ENCODE measurements around the gene IMMP2L. TPM values are rescaled to one million over a fixed set of nuclear protein-coding genes. Genes with fewer than 3 reads are reported as not detected.

Gene IMMP2L
- total RNA-seq, 1 experiment from 2014 or later: 8.8 TPM

DNA sequence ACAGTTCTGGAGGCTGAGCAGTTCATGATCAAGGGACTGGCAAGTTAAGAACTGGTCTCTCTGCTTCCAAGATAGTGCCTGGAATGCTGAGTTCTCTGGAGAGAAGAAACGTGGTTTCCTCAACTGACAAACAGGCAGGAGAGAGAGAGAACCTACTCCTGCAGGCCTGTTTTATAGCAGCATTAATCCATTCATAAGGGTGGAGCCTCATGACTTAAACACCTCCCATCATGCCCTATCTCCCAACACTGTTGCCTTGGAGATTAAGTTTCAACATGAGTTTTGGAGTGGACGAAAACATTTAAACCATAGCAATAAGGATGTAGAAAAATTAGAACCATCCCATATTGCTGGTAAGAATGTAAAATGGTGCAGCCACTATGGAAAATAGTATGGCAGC is 32.3 kb upstream of the IMMP2L start:
- H3K9me3 ChIP-seq (ENCODE audit: control insufficient read depth, insufficient read depth, low read depth, low read length): 0 out of 2 replicates have a peak, but pooled peaks cover 6% of the 10 kb centered on the region
- no peak overlapping the region for H3K27ac ChIP-seq (ENCODE audit: low read length)
- H3K4me3 ChIP-seq (ENCODE audit: low read depth in 2 of 2, low read length in 2 of 2): no peak overlapping the region
- no peak for TF ChIP-seq TCF7L2 (IDR thresholded peaks at IDR 0.05; ENCODE audit: low read depth, low read length)
- TF ChIP-seq POLR2AphosphoS5 (IDR thresholded peaks at IDR 0.05; ENCODE audit: low read depth, low read length): no peak
- no peak for TF ChIP-seq SIN3A (IDR thresholded peaks at IDR 0.05; ENCODE audit: borderline replicate concordance, insufficient read depth, low read depth, low read length)
- TF ChIP-seq, protein P1, sequence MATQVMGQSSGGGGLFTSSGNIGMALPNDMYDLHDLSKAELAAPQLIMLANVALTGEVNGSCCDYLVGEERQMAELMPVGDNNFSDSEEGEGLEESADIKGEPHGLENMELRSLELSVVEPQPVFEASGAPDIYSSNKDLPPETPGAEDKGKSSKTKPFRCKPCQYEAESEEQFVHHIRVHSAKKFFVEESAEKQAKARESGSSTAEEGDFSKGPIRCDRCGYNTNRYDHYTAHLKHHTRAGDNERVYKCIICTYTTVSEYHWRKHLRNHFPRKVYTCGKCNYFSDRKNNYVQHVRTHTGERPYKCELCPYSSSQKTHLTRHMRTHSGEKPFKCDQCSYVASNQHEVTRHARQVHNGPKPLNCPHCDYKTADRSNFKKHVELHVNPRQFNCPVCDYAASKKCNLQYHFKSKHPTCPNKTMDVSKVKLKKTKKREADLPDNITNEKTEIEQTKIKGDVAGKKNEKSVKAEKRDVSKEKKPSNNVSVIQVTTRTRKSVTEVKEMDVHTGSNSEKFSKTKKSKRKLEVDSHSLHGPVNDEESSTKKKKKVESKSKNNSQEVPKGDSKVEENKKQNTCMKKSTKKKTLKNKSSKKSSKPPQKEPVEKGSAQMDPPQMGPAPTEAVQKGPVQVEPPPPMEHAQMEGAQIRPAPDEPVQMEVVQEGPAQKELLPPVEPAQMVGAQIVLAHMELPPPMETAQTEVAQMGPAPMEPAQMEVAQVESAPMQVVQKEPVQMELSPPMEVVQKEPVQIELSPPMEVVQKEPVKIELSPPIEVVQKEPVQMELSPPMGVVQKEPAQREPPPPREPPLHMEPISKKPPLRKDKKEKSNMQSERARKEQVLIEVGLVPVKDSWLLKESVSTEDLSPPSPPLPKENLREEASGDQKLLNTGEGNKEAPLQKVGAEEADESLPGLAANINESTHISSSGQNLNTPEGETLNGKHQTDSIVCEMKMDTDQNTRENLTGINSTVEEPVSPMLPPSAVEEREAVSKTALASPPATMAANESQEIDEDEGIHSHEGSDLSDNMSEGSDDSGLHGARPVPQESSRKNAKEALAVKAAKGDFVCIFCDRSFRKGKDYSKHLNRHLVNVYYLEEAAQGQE (IDR thresholded peaks at IDR 0.05; ENCODE audit: insufficient read depth in 1 of 2, low read depth in 2 of 2, low read length in 1 of 2): no peak
- TF ChIP-seq, protein P2, sequence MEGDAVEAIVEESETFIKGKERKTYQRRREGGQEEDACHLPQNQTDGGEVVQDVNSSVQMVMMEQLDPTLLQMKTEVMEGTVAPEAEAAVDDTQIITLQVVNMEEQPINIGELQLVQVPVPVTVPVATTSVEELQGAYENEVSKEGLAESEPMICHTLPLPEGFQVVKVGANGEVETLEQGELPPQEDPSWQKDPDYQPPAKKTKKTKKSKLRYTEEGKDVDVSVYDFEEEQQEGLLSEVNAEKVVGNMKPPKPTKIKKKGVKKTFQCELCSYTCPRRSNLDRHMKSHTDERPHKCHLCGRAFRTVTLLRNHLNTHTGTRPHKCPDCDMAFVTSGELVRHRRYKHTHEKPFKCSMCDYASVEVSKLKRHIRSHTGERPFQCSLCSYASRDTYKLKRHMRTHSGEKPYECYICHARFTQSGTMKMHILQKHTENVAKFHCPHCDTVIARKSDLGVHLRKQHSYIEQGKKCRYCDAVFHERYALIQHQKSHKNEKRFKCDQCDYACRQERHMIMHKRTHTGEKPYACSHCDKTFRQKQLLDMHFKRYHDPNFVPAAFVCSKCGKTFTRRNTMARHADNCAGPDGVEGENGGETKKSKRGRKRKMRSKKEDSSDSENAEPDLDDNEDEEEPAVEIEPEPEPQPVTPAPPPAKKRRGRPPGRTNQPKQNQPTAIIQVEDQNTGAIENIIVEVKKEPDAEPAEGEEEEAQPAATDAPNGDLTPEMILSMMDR (IDR thresholded peaks at IDR 0.05): no peak
- ATAC-seq (no peak), DNase-seq (ENCODE audit: low read depth, low spot score) (no peak)
- ChIA-PET POLR2A (no interaction called here), CTCF (no interaction called here)
- intact Hi-C loops (cut with micrococcal nuclease; ENCODE audit: unreplicated experiment) (no loop called here), in situ Hi-C loops (cut with HindIII; ENCODE audit: low pct_unique_long_range_greater_than_20kb, low sequenced_read_pairs) (no loop called here)
- H3K36me3 ChIP-seq (ENCODE audit: control insufficient read depth, insufficient read depth, low read length): no peaks in the 10 kb centered on the region
- H3K27me3 ChIP-seq (ENCODE audit: control insufficient read depth, insufficient read depth, low read length): 0 out of 2 replicates have a peak, but pooled peaks cover 2% of the 10 kb centered on the region
- H3K4me1 ChIP-seq (ENCODE audit: control insufficient read depth, insufficient read depth, low read length): no peaks in the 10 kb centered on the region
- BruUV-seq (replicated peaks): no TSS peak

GRCh38 chr7:111593343-111593742 is 31.1 kb upstream of the IMMP2L start:
- no peaks in the 10 kb centered on the region for H3K36me3 ChIP-seq (ENCODE audit: control insufficient read depth, insufficient read depth, low read length)
- 0 out of 2 replicates have a peak, but pooled peaks cover 5% of the 10 kb centered on the region for H3K9me3 ChIP-seq (ENCODE audit: control insufficient read depth, insufficient read depth, low read depth, low read length)
- no TSS peak for BruUV-seq (replicated peaks)
- no peak for TF ChIP-seq SIN3A (IDR thresholded peaks at IDR 0.05; ENCODE audit: borderline replicate concordance, insufficient read depth, low read depth, low read length)
- no peak for ATAC-seq
- in situ Hi-C loops (cut with HindIII; ENCODE audit: low pct_unique_long_range_greater_than_20kb, low sequenced_read_pairs) (no loop called here), intact Hi-C loops (cut with micrococcal nuclease; ENCODE audit: unreplicated experiment) (no loop called here)
- H3K4me3 ChIP-seq (ENCODE audit: low read depth in 2 of 2, low read length in 2 of 2): no peak overlapping the region
- 0 out of 2 replicates have a peak, but pooled peaks cover 2% of the 10 kb centered on the region for H3K27me3 ChIP-seq (ENCODE audit: control insufficient read depth, insufficient read depth, low read length)
- H3K4me1 ChIP-seq (ENCODE audit: control insufficient read depth, insufficient read depth, low read length): no peaks in the 10 kb centered on the region
- ChIA-PET CTCF (no interaction called here), POLR2A (no interaction called here)
- H3K27ac ChIP-seq (ENCODE audit: low read length): no peak overlapping the region
- no peak for DNase-seq (ENCODE audit: low read depth, low spot score)

GRCh38 chr7:111588065-111588433 is 25.8 kb upstream of the IMMP2L start:
- Histone ChIP-seq H3K4me1 (ENCODE audit: control insufficient read depth, insufficient read depth, low read length) (no peaks in the 10 kb centered on the region), H3K4me3 (ENCODE audit: low read depth in 2 of 2, low read length in 2 of 2) (no peak overlapping the region), H3K27ac (ENCODE audit: low read length) (no peak overlapping the region), H3K9me3 (ENCODE audit: control insufficient read depth, insufficient read depth, low read depth, low read length) (no peaks in the 10 kb centered on the region), H3K36me3 (ENCODE audit: control insufficient read depth, insufficient read depth, low read length) (no peaks in the 10 kb centered on the region), H3K27me3 (ENCODE audit: control insufficient read depth, insufficient read depth, low read length) (0 out of 2 replicates have a peak, but pooled peaks cover 2% of the 10 kb centered on the region)
- no peak for ATAC-seq
- intact Hi-C loops (cut with micrococcal nuclease; ENCODE audit: unreplicated experiment) (no loop called here), in situ Hi-C loops (cut with HindIII; ENCODE audit: low pct_unique_long_range_greater_than_20kb, low sequenced_read_pairs) (no loop called here)
- DNase-seq (ENCODE audit: low read depth, low spot score): no peak
- POLR2A ChIA-PET: no interaction called here
- BruUV-seq (replicated peaks): no TSS peak
- TF ChIP-seq, protein P2 (IDR thresholded peaks at IDR 0.05): no peak
- TF ChIP-seq POLR2AphosphoS5 (IDR thresholded peaks at IDR 0.05; ENCODE audit: low read depth, low read length) (no peak), SIN3A (IDR thresholded peaks at IDR 0.05; ENCODE audit: borderline replicate concordance, insufficient read depth, low read depth, low read length) (no peak)
- TF ChIP-seq, protein P1 (IDR thresholded peaks at IDR 0.05; ENCODE audit: insufficient read depth in 1 of 2, low read depth in 2 of 2, low read length in 1 of 2): no peak
- CTCF ChIA-PET: no interaction called here
